GM21515 (cell line): ENCODE results near the gene CHRNA5.

Source experiments
- ATAC-seq: cut with Tn5 transposase; IDR thresholded peaks from one replicate; pipeline ENCODE4 v1.9.1; 2021; ENCODE audit not compliant: unreplicated experiment

The CHRNA5 gene

DNA sequence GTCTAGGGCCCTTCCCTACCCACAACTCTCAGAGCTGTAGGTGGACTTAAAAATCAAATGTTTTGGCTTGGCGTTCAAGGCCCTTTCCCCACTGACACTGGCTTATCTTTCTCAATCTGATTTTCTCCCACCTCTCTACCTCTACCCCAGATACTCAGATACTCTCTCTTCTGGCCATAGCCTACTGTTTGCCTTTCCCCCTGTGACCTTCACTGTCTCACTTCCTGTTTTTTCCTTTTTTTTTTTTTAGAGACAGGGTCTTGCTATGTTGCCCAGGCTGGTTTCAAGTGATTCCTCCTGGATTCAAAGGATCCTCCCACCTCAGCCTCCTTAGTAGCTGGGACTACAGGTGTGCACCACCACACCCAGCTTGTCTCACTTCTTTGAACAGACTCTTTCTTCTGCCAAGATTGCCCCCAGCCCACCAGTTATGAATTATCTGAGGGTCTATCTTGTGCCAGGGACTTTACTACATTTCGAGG lies 71.1 kb downstream of the CHRNA5 start:
- ATAC-seq, result no peak

DNA sequence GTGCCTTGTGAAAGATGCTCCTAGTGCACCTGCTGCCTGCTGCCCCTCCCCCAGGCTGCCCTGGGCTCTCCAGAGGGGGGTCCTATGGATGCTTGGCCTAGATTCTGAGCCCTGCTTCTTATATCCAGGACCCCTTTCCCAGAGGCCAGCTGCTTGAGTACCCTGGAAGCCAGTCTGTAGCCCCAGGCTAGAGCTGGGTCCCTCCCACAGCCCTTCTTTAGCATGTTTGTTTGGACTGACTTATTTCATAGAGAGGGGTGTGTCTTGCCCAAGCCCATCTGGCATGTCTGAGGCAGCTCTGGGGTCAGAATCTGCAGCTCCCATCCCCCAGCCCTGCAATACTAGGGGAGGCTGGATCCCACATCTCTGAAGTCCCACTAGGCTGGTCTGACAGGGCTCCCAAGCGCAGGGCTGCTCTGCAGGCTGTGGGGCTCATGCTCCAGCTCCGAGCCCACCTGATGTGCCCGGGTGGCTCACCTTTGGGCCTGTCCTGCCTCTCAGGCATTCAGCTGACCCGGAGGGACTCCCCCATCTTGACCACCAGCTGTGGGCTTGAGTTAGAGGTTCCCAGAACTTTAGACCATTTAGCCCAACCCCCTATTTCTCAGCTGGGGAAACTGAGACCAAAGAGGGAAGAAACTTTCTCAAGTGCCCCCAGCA lies 72.6 kb downstream of the CHRNA5 start:
- ATAC-seq, result no peak

DNA sequence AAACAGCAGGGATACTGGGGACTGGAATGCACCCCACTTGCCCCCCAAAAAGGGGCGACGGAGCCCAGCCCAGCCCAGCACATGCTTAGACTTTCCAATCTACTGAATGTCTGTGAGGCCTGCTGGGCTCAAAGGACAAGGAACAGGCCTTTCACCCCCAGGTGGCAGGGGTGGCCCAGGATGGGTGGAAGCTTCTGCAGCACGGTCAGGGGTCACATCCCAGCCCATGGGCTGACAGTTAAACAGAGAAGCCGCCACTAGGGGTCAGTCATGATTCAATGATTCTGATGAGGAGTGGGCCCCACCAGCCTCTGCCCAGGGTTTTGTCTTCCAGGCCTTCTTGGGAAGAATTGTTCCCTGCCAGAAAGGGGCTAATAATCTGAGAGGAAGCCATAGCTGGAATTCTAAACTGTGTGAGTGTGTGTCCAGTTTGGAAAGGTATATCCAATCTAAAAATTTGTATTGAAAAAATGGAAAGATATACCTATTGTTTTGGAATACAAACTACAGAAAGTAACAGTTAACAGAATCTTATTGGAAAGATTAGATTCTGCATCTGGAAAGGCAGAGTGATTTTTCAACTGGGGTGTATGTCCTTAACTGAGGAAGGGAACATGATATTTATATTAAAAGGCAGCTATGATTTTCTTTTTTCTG lies 73.5 kb downstream of the CHRNA5 start:
- ATAC-seq, result no peak

DNA sequence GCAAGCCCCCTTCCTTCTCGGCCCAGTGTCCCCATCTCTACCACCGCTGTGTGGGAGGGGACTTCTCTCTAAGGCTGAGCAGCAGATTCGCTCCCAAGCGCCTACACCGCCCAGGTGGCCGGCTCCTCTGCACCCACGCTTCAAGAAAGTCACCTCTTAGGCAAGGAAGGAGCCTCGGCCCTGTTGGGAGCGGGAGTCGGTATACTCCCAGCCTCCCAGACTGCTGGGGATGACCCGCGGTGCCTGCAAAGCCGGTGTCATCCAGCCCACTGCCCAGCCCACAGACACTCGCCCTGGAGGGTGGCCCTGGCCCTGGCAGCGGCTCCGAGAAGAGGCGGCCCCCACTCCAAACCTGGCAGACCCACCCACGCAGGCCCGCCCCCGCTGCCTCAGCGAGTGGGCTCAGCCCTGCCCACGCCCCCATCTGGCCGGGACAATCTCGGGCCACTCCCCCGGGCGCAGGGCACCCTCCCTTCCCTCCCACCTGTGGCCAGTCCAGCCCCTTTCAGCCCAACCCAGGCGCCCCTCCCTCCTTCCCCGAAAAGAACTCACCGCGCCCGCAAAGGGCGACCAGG lies 75.3 kb downstream of the CHRNA5 start:
- ATAC-seq, result no peak

DNA sequence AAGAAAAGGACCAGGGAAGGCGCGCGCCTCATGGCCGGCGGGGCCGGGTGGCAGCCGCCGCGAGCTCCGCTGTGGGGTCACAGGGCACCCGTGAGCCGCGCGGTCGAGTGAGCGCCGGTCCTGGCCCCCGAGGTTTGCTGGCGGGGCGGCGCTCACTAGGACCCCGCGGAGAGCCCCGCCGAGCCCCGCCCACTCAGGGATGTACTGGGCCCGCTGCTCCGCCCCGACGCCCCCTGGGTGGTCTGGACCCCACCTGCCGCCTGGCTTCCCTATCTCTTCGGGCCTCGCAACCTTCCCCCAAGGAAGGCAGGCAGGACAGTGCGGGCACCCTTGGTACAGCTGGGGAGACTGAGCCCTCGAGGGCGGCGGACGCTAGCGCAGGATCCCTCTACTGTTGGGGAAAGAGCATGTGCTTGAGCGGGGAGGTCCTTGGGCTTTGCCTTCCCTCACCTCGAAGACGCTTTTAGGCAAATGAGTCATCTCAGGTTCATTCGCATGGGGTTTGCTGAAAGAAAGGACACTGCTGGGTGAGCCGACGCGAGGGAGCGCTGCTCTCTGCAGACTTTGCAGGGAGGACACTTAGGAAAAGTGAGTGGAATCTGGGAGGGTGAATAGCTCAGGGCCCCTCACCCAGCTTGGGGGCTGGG lies 75.9 kb downstream of the CHRNA5 start, which contains the start of gene CHRNB4:
CHRNB4 (minus strand) TSS at position 109 of the 647 bp plus-strand sequence; CDS start at position 32, 77 bp downstream.
- ATAC-seq, result no peak

DNA sequence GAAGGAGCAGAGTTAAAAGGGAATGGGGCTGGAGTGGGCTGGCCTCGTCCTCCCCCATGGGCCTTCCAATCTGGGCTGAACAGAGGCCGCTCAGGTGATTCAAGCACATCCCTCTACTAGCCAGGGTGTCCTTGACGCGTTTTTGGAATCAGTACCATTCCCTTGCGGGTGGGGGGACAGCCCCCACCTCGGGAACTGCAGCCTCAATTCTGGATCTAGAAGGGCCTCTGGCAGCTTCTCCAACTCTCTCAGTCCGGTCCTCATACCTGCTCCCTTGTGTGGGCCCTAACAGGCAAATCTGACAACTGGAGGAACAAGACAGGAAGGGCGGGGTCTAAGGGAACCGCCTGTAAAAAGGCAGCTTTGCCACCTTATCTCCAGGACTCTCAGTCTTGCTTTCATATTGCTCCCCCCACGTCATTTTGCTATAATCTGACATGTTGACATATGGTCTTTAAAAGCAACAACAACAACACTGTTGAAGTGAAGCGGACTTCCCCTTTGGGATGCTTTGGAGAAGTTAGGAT lies 76.5 kb downstream of the CHRNA5 start:
- ATAC-seq, result no peak

GRCh38 chr15:78642331-78642730 lies 77.0 kb downstream of the CHRNA5 start:
- ATAC-seq, result no peak
